GM12801 (cell line): ENCODE results near the gene EEF1B2.

ENCODE experiments used
- TF ChIP-seq, protein P1 (sequence below): IDR thresholded peaks from one replicate; pipeline ENCODE4 v1.5.1; 2011; ENCODE audit warnings: control low read depth; ENCODE audit not compliant: insufficient read length; ENCODE audit errors: extremely low read depth

Gene EEF1B2

GRCh38 chr2:206143451-206143850, 16.2 kb upstream of the EEF1B2 start:
- TF ChIP-seq, protein P1, sequence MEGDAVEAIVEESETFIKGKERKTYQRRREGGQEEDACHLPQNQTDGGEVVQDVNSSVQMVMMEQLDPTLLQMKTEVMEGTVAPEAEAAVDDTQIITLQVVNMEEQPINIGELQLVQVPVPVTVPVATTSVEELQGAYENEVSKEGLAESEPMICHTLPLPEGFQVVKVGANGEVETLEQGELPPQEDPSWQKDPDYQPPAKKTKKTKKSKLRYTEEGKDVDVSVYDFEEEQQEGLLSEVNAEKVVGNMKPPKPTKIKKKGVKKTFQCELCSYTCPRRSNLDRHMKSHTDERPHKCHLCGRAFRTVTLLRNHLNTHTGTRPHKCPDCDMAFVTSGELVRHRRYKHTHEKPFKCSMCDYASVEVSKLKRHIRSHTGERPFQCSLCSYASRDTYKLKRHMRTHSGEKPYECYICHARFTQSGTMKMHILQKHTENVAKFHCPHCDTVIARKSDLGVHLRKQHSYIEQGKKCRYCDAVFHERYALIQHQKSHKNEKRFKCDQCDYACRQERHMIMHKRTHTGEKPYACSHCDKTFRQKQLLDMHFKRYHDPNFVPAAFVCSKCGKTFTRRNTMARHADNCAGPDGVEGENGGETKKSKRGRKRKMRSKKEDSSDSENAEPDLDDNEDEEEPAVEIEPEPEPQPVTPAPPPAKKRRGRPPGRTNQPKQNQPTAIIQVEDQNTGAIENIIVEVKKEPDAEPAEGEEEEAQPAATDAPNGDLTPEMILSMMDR: no peak

DNA sequence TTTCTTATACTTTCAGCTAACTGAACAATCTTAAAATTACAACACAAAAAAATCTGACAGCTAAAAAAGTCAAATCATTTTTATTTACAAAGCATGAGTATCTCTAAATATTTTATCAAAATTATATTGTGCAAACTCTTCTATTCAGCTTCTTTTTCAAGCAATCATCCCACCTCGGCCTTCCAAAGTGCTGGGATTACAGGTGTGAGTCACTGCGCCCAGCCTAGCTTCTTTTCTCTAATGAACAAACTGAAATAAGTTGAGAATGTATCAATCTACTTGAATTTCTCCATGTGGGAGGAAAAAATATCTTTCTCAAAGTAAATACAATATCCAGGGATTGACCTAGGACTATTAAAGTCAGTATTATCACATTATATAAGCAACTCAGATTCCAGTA, 15.3 kb upstream of the EEF1B2 start:
- TF ChIP-seq, protein P1: no peak

DNA sequence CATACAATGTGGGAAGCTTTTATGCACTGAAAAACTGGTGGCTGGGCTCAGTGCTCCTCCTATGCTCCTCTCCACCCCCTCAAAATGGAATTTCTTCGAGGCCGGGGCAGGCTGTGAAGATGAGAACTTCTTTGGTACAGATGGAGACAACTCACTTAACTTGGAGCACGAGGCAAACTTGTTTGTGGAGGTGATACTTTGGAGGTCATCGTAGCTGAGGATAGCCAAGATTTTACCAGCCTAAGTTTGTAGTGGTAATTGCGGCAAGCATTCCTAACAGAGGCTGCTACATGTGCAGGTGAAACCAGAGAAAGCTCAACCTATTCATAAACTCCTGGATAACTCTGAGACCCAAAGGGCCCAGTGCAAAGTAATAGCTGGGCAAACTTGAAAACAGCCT, 14.0 kb upstream of the EEF1B2 start:
- TF ChIP-seq, protein P1: no peak

GRCh38 chr2:206149330-206149729, 10.4 kb upstream of the EEF1B2 start:
- TF ChIP-seq, protein P1: no peak

GRCh38 chr2:206150168-206150567, 9.5 kb upstream of the EEF1B2 start:
- TF ChIP-seq, protein P1: no peak

DNA sequence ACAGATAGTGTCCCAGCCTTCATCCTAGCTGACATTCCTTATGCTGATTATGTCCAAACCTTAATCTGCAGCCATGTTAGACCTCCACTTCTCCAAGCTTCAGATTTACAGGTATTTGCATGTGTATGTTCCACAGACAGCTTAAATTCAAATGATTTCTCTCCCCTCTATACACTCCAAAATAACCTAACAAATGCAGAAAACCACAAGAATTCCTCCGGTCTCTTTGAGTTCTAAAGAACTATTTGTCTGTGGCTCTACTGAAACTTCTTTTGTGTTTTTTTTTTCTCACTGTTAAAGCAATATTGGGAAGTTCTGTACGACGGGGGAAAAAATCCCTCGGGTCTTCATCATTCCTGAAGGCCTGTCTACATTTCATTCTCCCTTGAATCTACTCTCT, 9.1 kb upstream of the EEF1B2 start:
- TF ChIP-seq, protein P1: no peak

- TF ChIP-seq, protein P1: no peak
These were observed 5.5 kb upstream of the EEF1B2 start for GRCh38 chr2:206154197-206154596.
